HCT116 (cell line): ENCODE measurements around the gene TMEM255A. TPM values are rescaled to one million over a fixed set of nuclear protein-coding genes. Genes with fewer than 3 reads are reported as not detected.

Experiments used
- CEBPB ChIP-seq: IDR thresholded peaks from 2 replicates; pipeline ENCODE4 v1.6.1; 2012; ENCODE audit warnings: low read depth
- CTCF ChIP-seq, 3 experiments: fragments of 200-600 bp in 1 of 3; sonication (generic) in 1 of 3; IDR thresholded peaks in 2 of 3; conservative IDR thresholded peaks in 1 of 3; 2 replicates each; pipeline ENCODE4 v1.5.1; 2012 to 2017; ENCODE audit warnings: low read depth in 2 of 3, low read length in 2 of 3, antibody characterized with exemption in 1 of 3, borderline replicate concordance in 1 of 3, control low read depth in 1 of 3, mild to moderate bottlenecking in 1 of 3, mixed read lengths in 1 of 3, mixed run types in 1 of 3, moderate library complexity in 1 of 3; ENCODE audit not compliant: insufficient read depth in 1 of 3
- ELF1 ChIP-seq: IDR thresholded peaks from 2 replicates; pipeline ENCODE4 v1.6.1; 2012; ENCODE audit warnings: low read depth, borderline replicate concordance
- EZH2 ChIP-seq: fragments of 200-600 bp; sonication (generic); IDR thresholded peaks from 2 replicates; pipeline ENCODE4 v1.6.1; 2017; ENCODE audit warnings: antibody characterized with exemption, mixed run types
- EZH2phosphoT487 ChIP-seq: fragments of 200-600 bp; IDR thresholded peaks from 2 replicates; pipeline ENCODE4 v1.6.1; 2018; ENCODE audit warnings: antibody characterized with exemption, borderline replicate concordance
- FOSL1 ChIP-seq: IDR thresholded peaks from 2 replicates; pipeline ENCODE4 v1.6.1; 2012; ENCODE audit warnings: low read depth
- MAX ChIP-seq: IDR thresholded peaks from 2 replicates; pipeline ENCODE4 v1.6.1; 2012
- POLR2AphosphoS5 ChIP-seq: IDR thresholded peaks from 2 replicates; pipeline ENCODE4 v1.6.1; 2011; ENCODE audit warnings: mild to moderate bottlenecking, low read depth, low read length, moderate library complexity
- SIN3A ChIP-seq: IDR thresholded peaks from 2 replicates; pipeline ENCODE4 v1.6.1; 2012; ENCODE audit warnings: low read depth
- SP1 ChIP-seq: IDR thresholded peaks from 2 replicates; pipeline ENCODE4 v1.6.1; 2012; ENCODE audit warnings: low read depth
- ZBTB33 ChIP-seq: IDR thresholded peaks from 2 replicates; pipeline ENCODE4 v1.6.1; 2011; ENCODE audit warnings: mild to moderate bottlenecking, low read length, moderate library complexity; ENCODE audit not compliant: insufficient replicate concordance; ENCODE audit errors: extremely low read depth
- ZFX ChIP-seq: fragments of 450-650 bp; IDR thresholded peaks from 2 replicates; pipeline ENCODE4 v1.6.1; 2017
- ZNF274 ChIP-seq: fragments of 200-500 bp; sonication (Bioruptor generic); IDR thresholded peaks from 2 replicates; pipeline ENCODE4 v1.6.1; 2014; ENCODE audit warnings: mild to moderate bottlenecking, low read depth, low read length, inconsistent platforms
- total RNA-seq: library from RNA; stranded (reverse); gene quantifications from one replicate; pipeline ENCODE4 v1.2.1, GENCODE V29; 2021; ENCODE audit not compliant: unreplicated experiment

The TMEM255A gene
- total RNA-seq, 1 experiment from 2014 or later = not detected

- TF ChIP-seq CTCF (IDR thresholded peaks at IDR 0.05 in 2 of 3, conservative IDR thresholded peaks at IDR 0.05 in 1 of 3; ENCODE audit: borderline replicate concordance in 1 of 3, insufficient read depth in 1 of 3, low read depth in 2 of 3, low read length in 2 of 3) = peak; percentile 37 to 61 (median 41); a peak in 5 of 6 replicates
- TF ChIP-seq MAX = peak; percentile 79
- peak; percentile 38 for TF ChIP-seq ELF1
- TF ChIP-seq EZH2phosphoT487 = no peak
- peak; percentile 78 for TF ChIP-seq ZFX
- TF ChIP-seq CEBPB = no peak
- no peak for TF ChIP-seq SIN3A
- no peak for TF ChIP-seq FOSL1
- TF ChIP-seq SP1 = peak; percentile 23; the same call in 1 of the 2 replicates
- no peak for TF ChIP-seq ZNF274
- no peak for TF ChIP-seq EZH2
- TF ChIP-seq ZBTB33 = no peak
- TF ChIP-seq POLR2AphosphoS5 = peak; percentile 59; the same call in 1 of the 2 replicates
Observed at GRCh38 chrX:120250522-120251271, 60.6 kb downstream of the TMEM255A start, which contains the start of gene ZBTB33 (continued).
